Neural crest cell (in vitro differentiated cells): ENCODE data around the gene WSCD2. TPM values are rescaled to one million over a fixed set of nuclear protein-coding genes. Genes with fewer than 3 reads are reported as not detected.

Experiments used
- DNase-seq: peaks from one replicate; pipeline ENCODE4 v3.0.0; 2021; ENCODE audit warnings: low read depth, mixed read lengths, low spot score
- H3K27ac Mint-ChIP-seq: one replicate; pipeline ENCODE4 v1.8.0; 2021; ENCODE audit warnings: mild to moderate bottlenecking, mixed read lengths; ENCODE audit not compliant: unreplicated experiment
- H3K27me3 Mint-ChIP-seq: 2 replicates; pipeline ENCODE4 v1.8.0; 2021; ENCODE audit warnings: low read depth, mild to moderate bottlenecking, mixed read lengths
- H3K36me3 Mint-ChIP-seq: 2 replicates; pipeline ENCODE4 v1.8.0; 2021; ENCODE audit warnings: low read depth, mild to moderate bottlenecking, mixed read lengths
- H3K4me1 Mint-ChIP-seq: 2 replicates; pipeline ENCODE4 v1.8.0; 2021; ENCODE audit warnings: mixed read lengths
- H3K4me3 Mint-ChIP-seq: one replicate; pipeline ENCODE4 v1.8.0; 2021; ENCODE audit warnings: mild to moderate bottlenecking, mixed read lengths
- H3K9me3 Mint-ChIP-seq: 2 replicates; pipeline ENCODE4 v1.8.0; 2021; ENCODE audit warnings: mixed read lengths
- total RNA-seq: library from RNA; stranded (reverse); gene quantifications from 2 replicates; pipeline ENCODE4 v1.2.1, GENCODE V29; 2021
- TF ChIP-seq, protein P1 (sequence below): fragments of 200-600 bp; sonication (generic); conservative IDR thresholded peaks from 2 replicates; pipeline ENCODE4 v1.5.0; 2021; ENCODE audit warnings: antibody characterized with exemption, mild to moderate bottlenecking

Gene WSCD2
- total RNA-seq, 1 donor from 2014 or later = 1.4 TPM

DNA sequence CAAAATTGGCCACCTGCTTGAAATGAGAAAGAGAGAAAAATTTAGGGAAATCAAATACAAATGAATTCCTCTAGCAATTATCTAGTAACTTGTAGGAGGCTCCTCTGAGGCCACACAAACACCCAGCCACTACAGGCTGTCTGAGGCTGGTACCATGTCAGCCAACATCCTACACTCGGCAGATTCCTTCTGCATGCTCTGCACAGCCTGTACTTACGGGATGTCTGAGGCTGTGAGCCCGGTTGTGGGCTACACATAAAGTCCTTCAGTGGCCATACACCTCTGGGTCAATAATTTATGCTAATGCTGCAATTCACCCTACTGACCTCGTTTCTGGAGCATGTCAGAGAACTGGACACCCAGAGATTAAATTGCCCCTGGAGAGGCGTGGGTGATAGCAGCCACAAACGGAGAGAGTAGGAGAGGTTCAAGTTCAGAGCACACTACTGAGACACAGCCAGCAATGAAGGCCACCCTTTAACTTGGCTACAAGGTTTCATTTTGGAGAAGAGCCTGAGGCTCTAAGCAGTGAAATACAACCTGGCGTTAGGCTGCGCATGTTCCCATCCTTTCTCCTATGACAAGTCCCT lies 28.9 kb downstream of the WSCD2 start:
- Mint-ChIP-seq H3K4me1 (no peaks in the 10 kb centered on the region), H3K4me3 (no peak overlapping the region), H3K27ac (no peak overlapping the region), H3K27me3 (peaks cover 38% of the 10 kb centered on the region), H3K36me3 (no peaks in the 10 kb centered on the region), H3K9me3 (no peaks in the 10 kb centered on the region)
- no peak for DNase-seq
- TF ChIP-seq, protein P1, sequence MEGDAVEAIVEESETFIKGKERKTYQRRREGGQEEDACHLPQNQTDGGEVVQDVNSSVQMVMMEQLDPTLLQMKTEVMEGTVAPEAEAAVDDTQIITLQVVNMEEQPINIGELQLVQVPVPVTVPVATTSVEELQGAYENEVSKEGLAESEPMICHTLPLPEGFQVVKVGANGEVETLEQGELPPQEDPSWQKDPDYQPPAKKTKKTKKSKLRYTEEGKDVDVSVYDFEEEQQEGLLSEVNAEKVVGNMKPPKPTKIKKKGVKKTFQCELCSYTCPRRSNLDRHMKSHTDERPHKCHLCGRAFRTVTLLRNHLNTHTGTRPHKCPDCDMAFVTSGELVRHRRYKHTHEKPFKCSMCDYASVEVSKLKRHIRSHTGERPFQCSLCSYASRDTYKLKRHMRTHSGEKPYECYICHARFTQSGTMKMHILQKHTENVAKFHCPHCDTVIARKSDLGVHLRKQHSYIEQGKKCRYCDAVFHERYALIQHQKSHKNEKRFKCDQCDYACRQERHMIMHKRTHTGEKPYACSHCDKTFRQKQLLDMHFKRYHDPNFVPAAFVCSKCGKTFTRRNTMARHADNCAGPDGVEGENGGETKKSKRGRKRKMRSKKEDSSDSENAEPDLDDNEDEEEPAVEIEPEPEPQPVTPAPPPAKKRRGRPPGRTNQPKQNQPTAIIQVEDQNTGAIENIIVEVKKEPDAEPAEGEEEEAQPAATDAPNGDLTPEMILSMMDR = no peak

DNA sequence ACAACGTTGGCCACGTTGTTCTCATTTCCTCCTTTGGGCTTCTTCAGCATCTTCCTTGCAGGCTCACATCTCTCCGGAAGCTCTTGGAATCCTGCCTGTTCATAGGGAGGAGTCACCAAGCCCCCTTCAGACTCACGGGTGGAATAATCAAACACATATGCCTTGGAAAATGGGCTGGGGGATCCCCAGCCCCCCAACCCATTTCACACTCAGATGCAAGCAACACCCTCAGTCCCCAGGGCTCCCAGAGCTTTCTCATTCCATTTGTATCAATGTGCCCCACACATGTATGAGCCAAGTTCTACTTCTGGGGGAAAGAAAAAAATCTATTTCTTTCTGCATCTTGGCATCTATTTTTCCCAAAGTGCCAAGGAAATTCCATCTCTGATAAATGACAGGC lies 33.1 kb downstream of the WSCD2 start:
- Mint-ChIP-seq H3K36me3 (no peaks in the 10 kb centered on the region), H3K9me3 (no peaks in the 10 kb centered on the region), H3K4me1 (no peaks in the 10 kb centered on the region), H3K4me3 (no peak overlapping the region), H3K27ac (no peak overlapping the region), H3K27me3 (peaks cover 31% of the 10 kb centered on the region)
- DNase-seq = no peak
- TF ChIP-seq, protein P1 = no peak

DNA sequence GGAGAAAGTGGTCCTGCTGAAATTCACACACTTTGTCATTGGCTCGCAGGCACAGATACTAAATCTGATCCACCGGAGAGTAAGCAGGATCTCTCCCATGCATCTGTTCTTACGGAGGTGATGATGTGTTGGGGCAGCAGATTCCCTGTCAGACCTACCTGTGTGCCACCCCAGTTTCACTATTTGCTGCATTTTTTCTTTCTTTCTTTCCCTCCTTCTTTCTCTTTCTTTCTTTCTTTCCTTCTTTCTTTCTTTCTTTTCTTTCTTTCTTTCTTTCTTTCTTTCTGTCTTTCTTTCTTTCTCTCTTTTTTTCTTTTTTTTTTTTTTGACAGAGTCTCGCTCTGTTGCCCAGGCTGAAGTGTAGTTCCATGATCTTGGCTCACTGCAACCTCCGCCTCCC lies 37.4 kb downstream of the WSCD2 start:
- Mint-ChIP-seq H3K27me3 (peaks cover 38% of the 10 kb centered on the region), H3K27ac (no peak overlapping the region)

DNA sequence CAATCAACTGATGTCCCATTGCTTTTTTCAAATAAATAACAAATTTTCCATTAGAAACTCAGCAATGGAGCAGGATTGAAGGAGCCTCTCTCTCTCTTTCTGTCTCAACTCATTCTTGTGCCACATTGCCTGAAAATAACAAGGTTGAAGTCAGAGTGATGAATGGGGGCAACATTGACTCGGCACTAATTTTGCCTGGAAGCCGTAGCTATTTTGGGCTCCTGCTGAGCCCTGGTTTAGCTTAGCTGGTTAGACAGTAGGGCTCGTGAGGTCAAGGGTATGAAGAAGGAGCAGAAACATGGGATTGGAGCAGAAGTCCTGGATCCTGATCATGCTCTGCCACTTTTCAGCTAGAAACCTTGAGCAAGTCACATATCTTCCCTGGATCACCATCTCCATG lies 38.9 kb downstream of the WSCD2 start:
- no peaks in the 10 kb centered on the region for H3K9me3 Mint-ChIP-seq
- H3K4me1 Mint-ChIP-seq = no peaks in the 10 kb centered on the region
- TF ChIP-seq, protein P1 = no peak
- H3K27ac Mint-ChIP-seq = no peak overlapping the region
- H3K4me3 Mint-ChIP-seq = no peak overlapping the region
- peaks cover 38% of the 10 kb centered on the region for H3K27me3 Mint-ChIP-seq
- no peak for DNase-seq
- no peaks in the 10 kb centered on the region for H3K36me3 Mint-ChIP-seq

More for the DNA sequence above, 37.4 kb downstream of the WSCD2 start:
- Mint-ChIP-seq H3K4me3 (no peak overlapping the region), H3K36me3 (no peaks in the 10 kb centered on the region), H3K4me1 (no peaks in the 10 kb centered on the region), H3K9me3 (no peaks in the 10 kb centered on the region)
- DNase-seq = no peak
- TF ChIP-seq, protein P1 = no peak

DNA sequence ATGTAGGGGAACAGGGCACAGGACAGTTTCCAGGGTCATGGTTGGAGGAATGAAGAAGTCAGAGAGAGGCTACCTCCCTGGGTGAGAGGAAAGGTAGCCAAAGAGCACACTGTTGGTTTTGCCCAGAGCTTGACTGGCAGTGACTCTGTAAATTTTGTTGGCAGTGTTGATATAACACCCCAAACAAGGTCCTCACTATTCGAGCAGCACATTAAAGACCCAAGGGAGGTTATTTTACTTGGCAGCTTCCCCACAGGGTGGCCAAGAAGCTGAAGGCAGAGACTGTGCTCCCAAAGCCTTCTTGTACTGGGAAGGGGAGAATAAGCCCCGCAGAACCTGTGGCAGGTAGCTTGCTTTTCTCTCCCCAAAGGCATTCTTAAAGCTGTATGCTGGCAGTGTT lies 40.6 kb downstream of the WSCD2 start:
- Mint-ChIP-seq H3K36me3 (no peaks in the 10 kb centered on the region), H3K4me3 (no peak overlapping the region), H3K4me1 (no peaks in the 10 kb centered on the region), H3K27me3 (peaks cover 33% of the 10 kb centered on the region), H3K27ac (no peak overlapping the region), H3K9me3 (no peaks in the 10 kb centered on the region)
- DNase-seq = no peak
- TF ChIP-seq, protein P1 = no peak
